Activated B cell treated with CpG ODN at 0.5 μM for 24 hours (primary cell): Measurements from ENCODE around the gene RALGAPB. TPM values are rescaled to one million over a fixed set of nuclear protein-coding genes. Genes with fewer than 3 reads are reported as not detected.

Experiments
- ATAC-seq: fragments of 200-7000 bp; cut with Tn5 transposase; one replicate; pipeline ENCODE4 v1.10.0; 2021; ENCODE audit warnings: low read depth, mild to moderate bottlenecking, moderate library complexity
- CTCF ChIA-PET: fragments of 350-600 bp; sonication (Branson Sonifier 250); formaldehyde crosslinking; loops from one replicate; lab custom pipeline; 2021; ENCODE audit warnings: antibody characterized with exemption; lab: Charles Lee
- POLR2A ChIA-PET: fragments of 350-600 bp; sonication (Branson Sonifier 250); formaldehyde crosslinking; loops from one replicate; lab custom pipeline; 2021; ENCODE audit warnings: antibody characterized with exemption; lab: Charles Lee
- DNase-seq: peaks from one replicate; pipeline ENCODE4 v3.0.0; 2022
- H3K27ac Mint-ChIP-seq: one replicate; pipeline ENCODE4 v1.8.0; 2020; ENCODE audit warnings: mixed read lengths
- H3K27me3 Mint-ChIP-seq: one replicate; pipeline ENCODE4 v1.8.0; 2021; ENCODE audit warnings: mixed read lengths
- H3K36me3 Mint-ChIP-seq: one replicate; pipeline ENCODE4 v1.8.0; 2021; ENCODE audit warnings: low read depth, mixed read lengths
- H3K4me1 Mint-ChIP-seq: one replicate; pipeline ENCODE4 v1.8.0; 2021; ENCODE audit warnings: mixed read lengths
- H3K4me3 Mint-ChIP-seq: one replicate; pipeline ENCODE4 v1.8.0; 2020; ENCODE audit warnings: mild to moderate bottlenecking, mixed read lengths
- H3K9me3 Mint-ChIP-seq: one replicate; pipeline ENCODE4 v1.8.0; 2020; ENCODE audit warnings: mixed read lengths
- intact Hi-C: fragments of 100-400 bp; cut with micrococcal nuclease; formaldehyde crosslinking; loops from one replicate; pipeline ENCODE4 v1.15.1; 2024
- total RNA-seq: library from RNA; stranded (reverse); gene quantifications from 2 replicates; pipeline ENCODE4 v1.2.3, GENCODE V29; 2022
- TF ChIP-seq, protein P1 (sequence below): fragments of 200-600 bp; IDR thresholded peaks from one replicate; pipeline ENCODE4 v1.8.0; 2022; ENCODE audit warnings: antibody characterized with exemption, mild to moderate bottlenecking

The RALGAPB gene
- total RNA-seq, 1 donor from 2014 or later: 48.3 TPM

DNA sequence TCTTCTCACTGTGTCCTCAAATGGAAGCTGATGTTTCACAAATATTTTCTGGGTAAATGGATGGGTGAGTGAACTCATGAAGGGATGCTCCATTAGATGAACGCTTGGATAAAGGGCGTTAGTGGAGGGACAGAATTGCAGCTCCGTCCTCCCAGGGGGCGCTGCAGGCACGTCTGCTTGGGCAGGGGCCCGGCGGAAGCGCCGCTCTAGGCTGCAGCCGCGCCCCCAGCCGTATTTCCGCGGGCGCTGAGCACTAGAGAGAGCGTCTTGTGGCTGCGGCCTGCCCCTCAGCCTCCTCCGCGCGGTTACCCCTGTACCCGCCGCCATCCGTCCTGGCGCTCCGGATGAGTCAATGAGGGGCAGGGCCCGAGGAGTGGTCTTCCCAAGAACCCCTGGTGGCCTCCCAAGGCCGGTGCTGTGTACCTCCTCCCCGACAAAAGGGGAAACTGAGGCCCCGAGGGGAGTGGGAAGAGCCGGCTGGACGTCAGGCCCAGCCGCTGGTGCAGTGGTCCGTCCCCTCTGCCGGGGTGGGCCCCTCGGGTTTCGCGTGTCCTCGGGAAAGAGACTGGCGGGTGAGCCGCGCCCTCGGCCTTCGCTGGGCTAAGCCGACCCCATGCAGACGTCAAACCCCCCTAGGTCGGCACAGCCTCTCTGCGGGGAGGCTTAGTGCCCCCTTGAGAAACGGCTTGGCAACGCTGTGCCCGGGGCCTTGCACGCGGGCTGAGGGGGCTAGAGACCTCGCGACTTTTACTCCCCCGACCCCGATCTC lies 26.0 kb upstream of the RALGAPB start:
- intact Hi-C loops: loop anchor here (1.0 to 10.0 kb wide), 4 partner anchors 11 to 518 kb away; partner anchors contain the start of genes ACTR5, DHX35, RALGAPB and SNHG17
- CTCF ChIA-PET: interaction anchor here (0.6 to 3.3 kb wide), 9 partner anchors 9 to 38 kb away, joined by 3 to 102 read pairs (median 5); partner anchors contain the start of genes RALGAPB and SNHG17
- peak overlapping the region; percentile 87 for H3K4me3 Mint-ChIP-seq

DNA sequence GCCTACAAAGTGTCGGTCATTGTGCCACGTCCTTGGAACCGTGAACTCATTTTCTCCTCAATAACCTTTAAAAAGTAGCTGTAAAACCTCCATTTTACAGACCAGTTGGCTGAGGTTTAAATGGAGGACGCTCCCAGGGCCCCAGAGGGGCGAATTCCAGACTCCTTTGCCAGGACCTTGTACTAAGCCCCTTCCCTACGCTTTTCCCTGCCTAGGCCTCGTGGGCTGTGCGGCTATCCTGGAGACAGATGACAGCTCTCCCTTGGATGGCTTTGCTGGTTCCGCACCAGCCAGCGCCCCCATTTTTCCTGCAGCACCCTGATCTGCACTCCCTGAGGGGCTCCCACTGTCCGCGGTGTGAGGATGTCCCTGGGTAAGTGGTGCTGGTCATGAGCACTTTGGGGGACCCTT lies 25.4 kb upstream of the RALGAPB start:
- CTCF ChIA-PET: interaction anchor here (0.5 to 3.3 kb wide), 6 partner anchors 9 to 1560 kb away, joined by 3 to 102 read pairs (median 18); partner anchors contain the start of genes RALGAPB and SNHG17
- peak overlapping the region; percentile 74 for H3K27ac Mint-ChIP-seq
- no peaks in the 10 kb centered on the region for H3K9me3 Mint-ChIP-seq
- peaks cover 31% of the 10 kb centered on the region for H3K36me3 Mint-ChIP-seq
- peak overlapping the region; percentile 87 for H3K4me3 Mint-ChIP-seq
- POLR2A ChIA-PET: interaction anchor here (0.7 to 5.5 kb wide), 5 partner anchors 10 to 414 kb away, joined by 3 to 239 read pairs (median 19); partner anchors contain the start of genes RALGAPB, RPRD1B, SNHG17 and TTI1
- H3K27me3 Mint-ChIP-seq: peaks cover 2% of the 10 kb centered on the region
- TF ChIP-seq, protein P1, sequence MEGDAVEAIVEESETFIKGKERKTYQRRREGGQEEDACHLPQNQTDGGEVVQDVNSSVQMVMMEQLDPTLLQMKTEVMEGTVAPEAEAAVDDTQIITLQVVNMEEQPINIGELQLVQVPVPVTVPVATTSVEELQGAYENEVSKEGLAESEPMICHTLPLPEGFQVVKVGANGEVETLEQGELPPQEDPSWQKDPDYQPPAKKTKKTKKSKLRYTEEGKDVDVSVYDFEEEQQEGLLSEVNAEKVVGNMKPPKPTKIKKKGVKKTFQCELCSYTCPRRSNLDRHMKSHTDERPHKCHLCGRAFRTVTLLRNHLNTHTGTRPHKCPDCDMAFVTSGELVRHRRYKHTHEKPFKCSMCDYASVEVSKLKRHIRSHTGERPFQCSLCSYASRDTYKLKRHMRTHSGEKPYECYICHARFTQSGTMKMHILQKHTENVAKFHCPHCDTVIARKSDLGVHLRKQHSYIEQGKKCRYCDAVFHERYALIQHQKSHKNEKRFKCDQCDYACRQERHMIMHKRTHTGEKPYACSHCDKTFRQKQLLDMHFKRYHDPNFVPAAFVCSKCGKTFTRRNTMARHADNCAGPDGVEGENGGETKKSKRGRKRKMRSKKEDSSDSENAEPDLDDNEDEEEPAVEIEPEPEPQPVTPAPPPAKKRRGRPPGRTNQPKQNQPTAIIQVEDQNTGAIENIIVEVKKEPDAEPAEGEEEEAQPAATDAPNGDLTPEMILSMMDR: no peak
- DNase-seq (no peak), ATAC-seq (no peak)
- intact Hi-C loops: loop anchor here (5.0 to 10.0 kb wide), 2 partner anchors 300 to 518 kb away; partner anchors contain the start of genes ACTR5 and DHX35
- peaks cover 29% of the 10 kb centered on the region for H3K4me1 Mint-ChIP-seq

More for the DNA sequence above, 26.0 kb upstream of the RALGAPB start:
- Mint-ChIP-seq H3K27ac (peak overlapping the region; percentile 74), H3K4me1 (peaks cover 29% of the 10 kb centered on the region), H3K36me3 (peaks cover 31% of the 10 kb centered on the region), H3K9me3 (no peaks in the 10 kb centered on the region), H3K27me3 (peaks cover 7% of the 10 kb centered on the region)
- POLR2A ChIA-PET: interaction anchor here (0.6 to 5.5 kb wide), 6 partner anchors 9 to 1073 kb away, joined by 3 to 239 read pairs (median 12); partner anchors contain the start of genes RALGAPB, RPRD1B, SNHG17 and TTI1
- DNase-seq: peak; percentile 93
- peak; percentile 88 for ATAC-seq
- TF ChIP-seq, protein P1: peak; percentile 66

DNA sequence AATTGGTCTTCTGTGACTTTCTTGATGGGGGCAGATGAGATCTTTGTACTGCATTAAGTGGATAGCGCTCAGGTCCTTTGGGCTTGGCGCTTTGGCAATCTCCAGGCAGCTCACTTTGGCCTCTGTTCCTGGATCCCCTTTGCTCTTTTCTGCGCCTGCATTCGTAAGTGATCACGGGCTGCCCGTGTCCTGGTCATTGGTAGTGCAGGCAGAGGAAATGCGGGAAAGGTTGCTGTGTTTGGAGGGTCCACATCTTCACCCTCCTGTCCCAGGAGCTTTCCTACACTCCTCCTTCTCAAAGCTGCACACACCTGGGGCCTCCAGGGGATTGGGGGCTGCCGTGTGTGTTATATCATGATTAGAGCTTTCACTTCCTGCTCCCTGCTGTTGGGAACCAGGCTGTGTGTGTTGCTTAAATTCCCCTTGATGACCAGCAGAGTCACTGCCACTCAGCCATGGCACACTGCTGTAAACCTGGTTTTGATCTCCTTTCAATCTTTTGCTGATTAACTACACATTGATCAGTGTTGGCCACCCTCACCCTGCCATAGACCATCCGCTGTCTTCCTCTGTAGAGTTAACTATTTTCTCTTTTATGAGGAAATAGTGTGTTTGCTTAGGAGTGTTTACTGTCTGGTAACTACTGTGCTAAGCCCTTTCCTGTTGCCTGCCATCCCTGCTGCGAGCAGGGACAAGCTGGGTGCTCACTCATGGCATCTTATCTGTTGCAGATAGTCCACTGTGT lies 24.5 kb upstream of the RALGAPB start:
- CTCF ChIA-PET: interaction anchor here (3.3 kb wide), 2 partner anchors 14 to 25 kb away, joined by 33 to 102 read pairs; partner anchors contain the start of genes RALGAPB and SNHG17

DNA sequence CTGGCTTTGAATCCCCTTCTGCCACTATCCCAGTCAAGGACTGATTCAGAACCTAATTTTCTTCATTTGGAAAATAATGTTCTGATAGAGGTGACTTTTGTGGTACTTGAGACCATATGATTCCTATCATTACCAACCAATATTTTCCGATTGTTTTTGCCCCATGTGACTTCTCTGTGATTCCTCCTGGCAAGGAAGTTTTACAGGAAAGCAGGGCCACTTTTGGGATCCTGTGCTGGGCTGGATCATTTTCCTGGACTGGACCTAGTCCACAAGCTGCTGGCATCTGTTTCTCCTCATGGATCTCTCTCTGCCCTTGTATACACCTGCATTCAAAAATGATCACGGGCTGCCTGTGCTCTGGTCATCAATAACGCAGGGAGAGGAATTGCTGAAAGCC lies 23.6 kb upstream of the RALGAPB start:
- Mint-ChIP-seq H3K27ac (peak overlapping the region; percentile 78), H3K27me3 (no peaks in the 10 kb centered on the region), H3K36me3 (peaks cover 33% of the 10 kb centered on the region), H3K4me3 (no peak overlapping the region), H3K4me1 (peaks cover 34% of the 10 kb centered on the region), H3K9me3 (no peaks in the 10 kb centered on the region)
- DNase-seq (no peak), ATAC-seq (no peak)
- TF ChIP-seq, protein P1: no peak
- ChIA-PET CTCF (no interaction called here), POLR2A (interaction anchor here (1.6 to 5.5 kb wide), 3 partner anchors 15 to 24 kb away, joined by 3 to 239 read pairs (median 45); partner anchors contain the start of genes RALGAPB and SNHG17)
- intact Hi-C loops: loop anchor here (5.0 to 10.0 kb wide), 2 partner anchors 298 to 516 kb away; partner anchors contain the start of genes ACTR5 and DHX35

More for the DNA sequence above, 24.5 kb upstream of the RALGAPB start:
- POLR2A ChIA-PET: interaction anchor here (0.7 to 5.5 kb wide), 4 partner anchors 11 to 97 kb away, joined by 3 to 239 read pairs (median 32); partner anchors contain the start of genes RALGAPB and SNHG17
- ATAC-seq (peak; percentile 74), DNase-seq (peak; percentile 36)
- Mint-ChIP-seq H3K4me3 (peak overlapping the region; percentile 87), H3K9me3 (no peaks in the 10 kb centered on the region), H3K27me3 (no peaks in the 10 kb centered on the region), H3K4me1 (peaks cover 29% of the 10 kb centered on the region), H3K36me3 (peaks cover 33% of the 10 kb centered on the region), H3K27ac (peak overlapping the region; percentile 78)
- TF ChIP-seq, protein P1: no peak
- intact Hi-C loops: loop anchor here (5.0 to 10.0 kb wide), 2 partner anchors 299 to 517 kb away; partner anchors contain the start of genes ACTR5 and DHX35
